Activated CD8-positive, alpha-beta memory T cell treated with anti-CD3 and anti-CD28 coated beads, Interleukin-2, amount 50 U/mL, for 4 hours (primary cell): ENCODE data around the gene ATP7A.

Experiments
- DNase-seq: peaks from one replicate; pipeline ENCODE4 v3.0.0-alpha.2; 2020

The ATP7A gene

DNA sequence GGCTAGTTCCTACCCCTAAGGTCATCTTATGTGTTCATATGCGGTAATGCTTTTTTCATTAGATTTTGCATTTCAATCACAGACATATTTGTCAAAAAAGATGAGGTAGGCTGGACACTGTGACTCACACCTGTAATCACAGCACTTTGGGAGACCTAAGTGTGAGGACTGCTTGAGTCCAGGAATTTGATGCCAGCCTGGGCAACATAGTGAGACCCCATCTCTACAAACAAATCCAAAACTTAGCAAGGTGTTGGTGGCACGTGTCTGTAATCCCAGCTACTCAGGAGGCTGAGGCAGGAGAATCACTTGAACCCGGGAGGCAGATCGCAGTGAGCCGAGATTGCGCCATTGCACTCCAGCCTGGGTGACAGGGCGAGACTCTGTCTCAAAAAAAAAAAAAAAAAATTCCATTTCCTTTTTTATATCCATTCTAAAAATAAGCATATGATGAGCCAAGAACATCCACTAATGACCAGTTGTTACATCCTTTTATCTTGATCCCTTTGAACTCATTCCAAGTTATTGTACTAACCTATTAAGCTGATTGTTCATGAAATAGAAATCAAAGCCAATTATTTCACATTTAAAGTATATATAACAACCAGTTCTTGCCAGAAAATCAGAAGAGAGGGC lies 35.5 kb downstream of the ATP7A start:
- DNase-seq = no peak

DNA sequence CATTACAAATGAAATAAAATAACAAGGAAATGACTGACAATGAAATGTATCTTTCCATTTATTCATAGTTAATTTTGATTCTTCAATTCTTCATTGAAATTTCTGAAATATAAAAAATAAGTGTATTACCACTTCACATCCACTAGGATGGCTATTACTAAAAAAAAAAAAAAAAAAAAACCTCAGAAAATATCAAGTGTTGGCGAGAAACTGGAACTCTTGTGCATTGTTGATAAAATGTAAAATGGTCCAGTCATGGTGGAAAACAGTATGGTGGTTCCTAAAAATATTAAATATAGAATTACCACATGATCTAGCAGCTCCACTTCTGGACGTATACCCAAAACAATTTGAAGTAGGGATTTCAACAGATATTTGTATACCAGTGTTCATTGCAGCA lies 36.1 kb downstream of the ATP7A start:
- no peak for DNase-seq

DNA sequence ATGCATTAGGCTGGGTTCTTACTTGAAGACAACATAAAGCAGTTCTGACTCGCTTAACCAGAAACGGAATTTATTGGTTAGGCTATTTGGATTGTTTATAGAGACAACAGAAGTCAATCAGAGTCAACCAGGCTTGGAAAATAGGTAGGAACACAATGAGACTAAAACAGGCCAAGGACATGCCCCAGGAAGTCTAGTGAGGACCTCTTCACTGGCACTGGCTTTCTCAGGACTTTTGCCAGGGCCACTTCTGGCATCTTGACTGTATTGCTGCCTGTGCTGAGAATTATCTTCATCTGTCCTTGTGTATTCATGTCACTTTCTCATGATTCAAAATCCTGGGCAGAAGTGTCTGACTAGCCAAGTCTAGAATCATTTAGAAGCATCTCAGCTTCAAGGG lies 39.3 kb downstream of the ATP7A start:
- DNase-seq = no peak

DNA sequence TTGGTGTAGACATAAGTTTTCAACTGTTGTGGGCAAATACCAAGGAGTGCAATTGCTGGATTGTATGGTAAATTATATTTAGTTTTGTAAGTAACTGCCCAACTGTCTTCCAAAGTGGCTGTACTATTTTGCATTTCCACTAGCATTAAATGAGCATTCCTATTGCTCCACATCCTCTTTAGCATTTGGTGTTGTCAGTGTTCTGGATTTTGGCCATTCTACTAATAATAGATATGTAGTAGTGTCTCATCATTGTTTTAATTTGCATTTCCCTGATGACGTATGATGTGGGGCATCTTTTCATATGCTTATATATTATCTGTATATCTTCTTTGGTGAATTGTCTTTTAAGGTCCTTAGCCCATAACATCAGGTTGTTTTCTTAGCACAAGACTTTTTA lies 41.7 kb downstream of the ATP7A start:
- DNase-seq = no peak

DNA sequence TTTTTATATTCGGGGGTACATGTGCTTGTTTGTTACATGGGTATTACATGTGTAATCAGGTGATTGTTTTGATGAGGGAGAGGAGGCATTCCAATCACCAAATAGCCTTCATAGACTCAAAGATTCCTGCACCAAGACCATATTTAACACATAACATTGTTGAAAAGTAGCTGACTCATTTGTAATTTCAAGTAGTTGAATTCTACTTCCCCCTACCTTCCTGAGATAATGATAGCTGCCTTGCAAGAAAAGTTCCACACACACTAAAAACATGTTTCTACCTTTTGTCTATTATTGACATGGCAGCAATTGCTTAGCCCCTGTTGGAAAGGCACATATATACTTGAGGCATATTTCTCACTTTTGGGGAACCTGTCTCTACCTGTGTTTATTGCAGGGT lies 42.8 kb downstream of the ATP7A start:
- DNase-seq = no peak

DNA sequence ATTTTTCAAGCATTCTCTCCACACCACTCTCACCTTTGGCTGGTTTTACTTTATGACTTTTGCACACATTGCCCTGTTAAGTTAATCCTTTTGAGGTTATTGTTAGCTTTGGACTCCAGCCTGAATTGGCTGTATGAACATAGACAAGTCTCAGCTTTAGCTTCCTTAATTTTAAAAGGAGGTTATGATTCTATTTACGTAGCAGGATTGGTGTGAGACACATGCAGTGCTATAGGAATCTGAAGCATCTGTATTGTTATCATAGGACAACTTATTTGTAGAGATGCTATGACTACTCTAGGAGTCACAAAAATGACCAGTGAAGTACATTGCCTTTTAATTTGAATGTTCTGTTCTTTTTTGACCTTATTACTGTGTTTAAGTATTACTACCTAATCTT lies 43.2 kb downstream of the ATP7A start:
- no peak for DNase-seq

DNA sequence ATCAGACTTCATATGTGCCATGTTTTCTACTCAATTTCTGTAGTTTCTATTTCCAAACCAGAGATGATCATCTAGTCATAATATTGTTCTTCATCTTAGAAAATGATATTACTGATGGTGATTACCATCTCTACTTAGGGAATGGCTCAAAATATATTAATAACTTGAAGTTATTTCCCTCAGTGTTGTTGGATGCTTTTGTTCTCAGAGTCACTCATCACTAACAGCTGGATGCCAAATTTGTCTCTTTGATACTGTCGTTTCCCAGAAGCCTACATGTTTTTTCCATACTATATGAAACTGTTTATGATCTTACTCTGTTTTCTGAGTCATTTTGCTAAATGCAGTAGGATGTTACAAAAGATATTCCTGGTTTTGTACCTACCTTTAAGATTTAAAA lies 50.1 kb downstream of the ATP7A start:
- DNase-seq = no peak

DNA sequence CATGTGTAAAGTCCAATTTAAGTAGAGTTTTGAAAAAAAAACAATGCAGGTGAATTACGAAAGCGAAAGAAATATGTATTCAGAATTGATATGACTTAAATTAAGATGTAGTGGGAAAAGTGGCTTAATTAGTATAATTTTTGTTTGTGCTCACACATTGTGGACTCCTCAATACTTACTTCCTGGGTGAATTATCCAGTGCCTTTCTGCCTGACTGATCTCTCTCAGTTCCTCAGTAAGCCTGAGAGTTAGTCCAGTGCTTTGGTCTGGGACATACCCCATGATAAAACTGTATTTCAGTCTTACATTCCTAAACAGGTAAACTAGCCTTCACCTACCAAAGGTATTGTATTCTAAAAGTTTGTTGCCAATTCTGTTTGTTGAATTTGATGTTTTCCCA lies 50.6 kb downstream of the ATP7A start:
- DNase-seq = no peak

DNA sequence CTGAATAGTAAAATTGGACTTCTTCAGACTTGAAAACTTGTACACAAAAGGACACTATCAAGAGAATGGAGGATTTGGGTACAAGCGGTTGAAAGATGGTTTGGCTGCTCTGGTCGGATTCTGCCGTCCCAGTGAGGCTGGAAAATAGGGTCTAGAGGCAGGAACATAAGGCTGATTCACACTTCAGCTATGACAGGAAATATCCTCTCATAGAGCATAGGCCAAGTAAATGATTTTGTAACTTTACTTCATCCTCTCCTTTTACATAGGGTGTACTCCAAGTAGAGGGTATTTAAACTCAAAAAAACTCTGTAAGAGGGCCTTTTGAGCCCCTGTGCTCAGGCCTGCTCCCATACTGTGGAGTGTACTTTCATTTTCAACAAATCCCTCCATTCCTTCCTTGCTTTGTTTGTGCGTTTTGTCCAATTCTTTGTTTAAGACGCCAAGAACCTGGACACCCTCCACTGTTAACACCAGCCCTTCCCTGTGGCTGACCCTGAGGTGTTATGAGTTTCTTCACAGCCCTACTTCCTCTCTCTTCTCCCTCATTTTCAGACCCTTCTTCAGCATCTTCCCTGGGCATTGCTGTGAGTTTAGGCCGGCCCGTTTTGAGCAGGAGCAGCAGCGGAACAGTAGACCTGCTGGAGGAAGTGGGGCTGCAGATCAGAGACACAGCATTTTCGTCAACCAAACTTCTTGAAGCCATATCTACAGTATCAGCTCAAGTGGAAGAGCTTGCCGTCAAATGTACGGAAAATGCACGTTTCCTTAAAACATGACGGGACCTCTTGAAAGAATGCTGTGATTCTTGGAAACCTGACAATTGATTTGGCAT lies 51.8 kb downstream of the ATP7A start:
- no peak for DNase-seq

DNA sequence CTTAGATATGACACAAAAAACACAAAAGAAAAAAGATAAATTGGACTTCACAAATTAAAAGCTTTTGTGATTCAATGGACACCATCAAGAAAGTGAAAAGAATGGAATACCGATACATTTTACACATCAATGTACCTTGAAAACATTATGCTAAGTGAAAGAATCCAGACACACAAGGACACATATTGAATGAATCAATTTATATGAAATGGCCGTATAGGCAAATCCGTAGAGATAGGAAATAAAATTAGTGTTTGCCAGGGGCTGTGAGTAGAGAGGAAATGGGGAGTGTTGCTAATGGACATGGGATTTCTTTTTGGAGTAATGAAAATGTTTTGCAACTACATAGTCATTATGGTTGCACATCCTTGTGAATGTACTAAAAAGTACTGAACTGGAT lies 55.9 kb downstream of the ATP7A start:
- DNase-seq = no peak

DNA sequence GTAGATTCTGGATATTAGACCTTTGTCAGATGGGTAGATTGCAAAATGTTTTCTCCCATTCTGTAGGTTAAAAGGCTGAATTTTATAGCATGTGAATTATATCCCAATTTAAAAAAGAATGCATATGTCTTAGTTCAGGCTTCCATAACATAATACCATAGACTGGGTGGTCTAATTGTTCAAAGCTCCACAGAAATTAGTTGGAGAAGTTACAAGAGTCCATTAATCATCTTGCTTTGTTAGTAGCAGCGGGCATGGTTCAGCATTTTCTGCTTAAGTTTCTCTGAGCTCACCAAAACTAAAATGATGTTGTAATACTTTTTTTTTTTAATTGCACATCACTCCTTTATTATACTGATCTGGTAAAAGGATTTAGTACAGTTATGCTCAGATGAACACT lies 57.1 kb downstream of the ATP7A start:
- no peak for DNase-seq

DNA sequence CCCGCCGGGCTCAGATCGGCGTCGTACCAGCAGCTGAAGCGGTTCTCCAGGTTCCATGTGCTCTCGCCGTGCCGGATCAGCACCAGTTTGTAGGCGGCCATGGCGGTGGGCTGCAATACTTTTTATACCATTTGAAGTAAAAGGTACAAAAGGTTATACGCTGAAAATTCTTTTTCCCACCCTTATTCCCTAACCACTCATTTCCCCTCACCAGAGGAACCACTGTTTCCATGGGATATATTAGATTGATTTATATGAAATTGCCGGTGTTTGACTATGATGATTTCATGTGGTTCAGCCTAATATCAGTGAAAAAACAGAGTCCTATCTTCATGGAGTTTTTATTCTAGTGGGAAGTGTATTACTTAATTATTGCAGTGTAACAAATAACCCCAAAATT lies 59.0 kb downstream of the ATP7A start, which contains the start of gene PGAM4:
PGAM4 (minus strand) TSS at position 101 of the 400 bp plus-strand sequence; CDS start at position 101, 0 bp downstream.
- DNase-seq = no peak

DNA sequence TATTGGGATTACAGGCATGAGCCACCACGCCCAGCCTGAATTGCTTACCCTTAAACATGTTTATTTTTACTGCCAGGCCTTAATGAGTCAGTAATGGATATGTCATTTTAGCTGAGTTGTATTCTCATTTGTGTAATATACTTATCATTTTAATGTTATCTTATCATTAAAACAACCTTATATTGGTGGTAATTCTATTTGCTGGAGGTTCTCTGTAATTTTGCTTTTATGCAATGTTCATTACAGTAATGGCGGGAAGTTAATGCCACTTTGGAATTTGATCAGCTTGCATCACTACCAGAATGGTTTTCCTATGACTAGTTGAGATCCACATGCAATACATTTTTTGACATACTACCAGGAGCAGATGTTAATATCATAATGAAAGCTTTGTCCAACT lies 65.3 kb downstream of the ATP7A start:
- no peak for DNase-seq

DNA sequence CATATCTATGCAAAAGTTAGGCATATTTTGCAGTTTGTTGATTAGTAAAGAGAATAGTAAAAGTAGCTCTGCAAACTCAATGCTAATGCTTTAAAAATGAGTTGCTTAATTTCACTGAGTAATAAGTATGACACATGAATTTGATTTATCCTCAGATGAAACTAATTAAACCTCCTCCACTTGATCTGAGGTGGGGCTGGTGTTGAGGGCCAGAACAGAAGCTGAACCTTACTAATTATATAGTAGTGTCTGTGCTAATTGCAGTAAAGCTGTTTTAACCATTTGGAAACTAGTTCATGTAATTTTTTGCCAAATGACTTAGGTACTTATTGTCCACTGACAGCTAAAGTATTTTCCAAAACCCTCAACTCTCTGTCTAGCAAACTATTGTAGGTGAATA lies 66.6 kb downstream of the ATP7A start:
- no peak for DNase-seq

DNA sequence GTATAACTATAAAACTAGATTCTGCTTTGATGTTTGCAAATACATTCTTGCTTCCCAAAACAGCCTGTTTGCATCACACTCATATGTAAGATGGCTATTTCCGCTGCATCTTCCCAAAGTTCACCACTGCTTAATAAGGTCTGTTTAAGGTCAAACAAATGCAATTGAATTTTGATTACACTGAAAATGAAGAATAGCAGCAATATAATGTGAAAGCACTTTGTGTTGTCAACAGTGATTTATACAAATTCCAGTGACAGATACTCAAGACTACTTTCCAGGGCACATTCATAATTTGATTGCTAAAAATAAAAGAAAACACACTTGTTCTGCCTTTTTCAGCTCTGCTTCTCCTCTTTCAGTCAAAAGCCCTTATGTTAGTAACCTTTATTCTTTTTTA lies 67.0 kb downstream of the ATP7A start:
- no peak for DNase-seq

DNA sequence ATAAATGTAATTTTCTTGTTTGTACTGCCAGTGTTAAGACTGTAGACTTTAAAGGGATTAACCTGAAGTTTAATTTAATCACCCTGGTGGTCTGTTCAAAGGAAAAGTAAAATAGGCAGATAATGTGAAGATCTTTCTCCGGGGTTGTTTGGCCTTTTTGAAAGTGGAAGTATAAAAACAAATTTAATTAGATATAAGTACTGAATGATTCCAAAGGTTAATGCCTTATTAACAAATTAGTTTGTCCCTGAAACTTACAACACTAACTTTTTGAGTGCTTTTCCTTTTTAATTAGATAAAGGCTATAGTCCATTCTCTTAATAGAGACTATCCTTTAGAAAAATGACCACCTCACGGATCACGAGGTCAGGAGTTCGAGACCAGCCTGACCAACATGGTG lies 69.4 kb downstream of the ATP7A start:
- DNase-seq = no peak

DNA sequence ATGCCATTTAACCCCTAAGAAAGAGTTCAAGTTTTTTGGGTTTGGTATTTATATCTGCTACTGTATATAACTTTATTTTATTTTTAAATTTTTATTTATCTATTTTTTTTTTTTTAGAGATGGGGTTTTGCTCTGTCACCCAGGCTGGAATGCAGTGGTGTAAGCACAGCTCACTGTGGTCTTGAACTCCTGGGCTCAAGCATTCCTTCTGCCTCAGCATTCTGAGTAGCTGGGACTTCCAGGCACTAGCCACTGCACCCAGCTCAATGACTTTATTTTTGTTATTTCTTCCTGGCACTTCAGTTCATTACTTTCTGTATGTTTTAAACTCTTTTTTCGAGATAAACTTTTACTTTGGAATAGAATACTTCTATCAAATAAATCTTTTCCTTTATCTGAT lies 101.4 kb downstream of the ATP7A start:
- DNase-seq = no peak

DNA sequence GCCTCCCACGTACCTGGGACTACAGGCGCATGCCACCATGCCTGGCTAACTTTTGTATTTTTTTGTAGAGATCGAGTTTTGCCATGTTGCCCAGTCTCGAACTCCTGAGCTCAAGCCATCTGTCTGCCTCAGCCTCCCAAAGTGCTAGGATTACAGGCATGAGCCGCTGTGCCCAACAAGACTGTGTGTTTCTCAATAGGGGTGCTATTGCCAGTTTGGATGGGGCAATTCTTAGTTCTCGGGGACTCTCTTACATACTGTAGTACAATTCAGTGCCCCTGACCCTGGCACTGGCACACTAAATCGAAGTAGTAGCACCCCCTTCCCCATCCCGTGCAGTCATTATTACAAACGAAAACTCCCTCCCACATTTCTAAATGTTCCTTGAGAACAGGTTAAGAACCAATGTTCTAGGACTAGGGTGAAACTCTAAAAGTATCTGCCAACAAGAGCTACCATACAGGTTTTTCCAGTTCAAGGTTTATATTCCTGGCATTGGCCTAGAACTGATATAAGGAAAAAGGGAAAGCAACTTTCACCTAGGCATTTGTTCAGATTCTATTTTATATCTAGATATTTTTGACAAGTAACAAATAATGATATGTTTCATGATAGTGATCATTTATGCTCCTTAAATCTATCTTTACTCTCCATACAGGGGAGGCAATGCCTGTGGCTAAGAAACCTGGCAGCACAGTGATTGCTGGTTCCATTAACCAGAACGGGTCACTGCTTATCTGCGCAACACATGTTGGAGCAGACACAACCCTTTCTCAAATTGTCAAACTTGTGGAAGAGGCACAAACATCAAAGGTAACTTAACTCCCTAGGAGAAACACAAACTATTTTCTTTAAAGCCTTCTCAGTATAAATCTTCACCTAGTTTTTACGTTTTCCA lies 109.3 kb downstream of the ATP7A start:
- no peak for DNase-seq

DNA sequence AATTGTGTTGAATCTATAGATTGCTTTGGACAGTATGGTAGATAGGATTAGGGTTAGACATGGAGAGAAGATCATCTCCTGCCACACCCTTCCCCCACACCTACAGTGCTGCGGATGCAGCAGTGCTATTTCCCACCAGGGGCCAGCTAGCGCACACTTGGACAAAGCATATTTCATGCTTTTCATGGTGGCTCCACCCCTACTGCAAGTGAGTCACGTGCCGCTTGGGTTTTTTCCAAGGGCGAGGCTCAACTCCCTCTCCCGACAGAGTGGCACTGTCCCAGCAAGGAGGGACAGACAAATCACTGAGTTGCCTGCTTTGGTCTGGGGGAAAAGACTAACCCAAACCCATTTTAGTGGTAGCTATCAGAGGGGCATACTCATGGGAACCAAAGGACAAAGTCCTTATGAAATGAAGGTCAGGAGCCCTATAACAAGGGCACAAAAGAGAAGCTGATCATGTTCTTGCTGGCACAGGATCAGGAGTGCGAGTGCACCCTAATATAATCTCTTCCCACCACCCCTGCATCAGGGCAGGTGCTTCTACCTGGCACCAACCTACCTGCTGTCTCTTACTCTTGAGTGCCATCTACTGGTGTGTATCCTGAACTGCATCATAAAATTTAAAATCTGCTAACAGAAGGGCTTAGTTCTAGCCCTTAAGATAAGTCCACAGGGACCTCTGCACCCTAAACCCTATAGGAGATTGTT lies 114.0 kb downstream of the ATP7A start:
- DNase-seq = no peak

DNA sequence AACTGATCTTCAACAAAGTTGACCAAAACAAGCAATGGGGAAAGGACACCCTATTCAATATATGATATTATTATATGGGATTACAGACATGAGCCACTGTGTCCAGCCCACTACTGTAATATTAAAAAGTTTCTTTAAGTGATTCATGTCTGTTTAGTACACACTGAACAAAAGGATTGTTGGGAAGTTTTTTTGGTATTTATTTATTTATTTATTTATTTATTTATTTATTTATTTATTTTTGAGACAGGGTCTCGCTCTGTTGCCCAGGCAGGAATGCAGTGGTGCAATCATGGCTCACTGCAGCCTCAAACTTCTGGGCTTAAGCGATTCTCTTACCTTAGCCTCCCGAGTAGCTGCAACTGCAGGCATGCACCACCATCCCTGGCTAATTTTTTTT lies 117.3 kb downstream of the ATP7A start:
- no peak for DNase-seq

DNA sequence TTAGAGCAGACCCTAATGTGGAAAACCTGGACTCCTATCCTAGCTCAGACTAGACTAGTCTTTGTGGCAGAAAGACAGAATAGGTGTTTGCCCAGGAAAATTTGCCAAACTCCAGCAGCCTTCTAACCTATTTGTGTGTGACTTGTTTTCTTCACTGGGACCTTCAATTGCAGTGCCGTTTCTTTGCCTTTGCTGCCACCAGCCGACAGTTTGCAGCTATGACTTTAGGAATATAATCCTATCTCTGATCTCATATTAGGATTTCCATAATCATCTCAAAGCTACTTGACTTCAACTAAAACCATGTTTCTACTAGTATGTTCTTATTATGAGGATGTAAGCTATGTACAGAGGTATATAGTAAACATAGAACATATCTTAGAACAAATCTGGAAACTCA lies 119.2 kb downstream of the ATP7A start:
- no peak for DNase-seq

DNA sequence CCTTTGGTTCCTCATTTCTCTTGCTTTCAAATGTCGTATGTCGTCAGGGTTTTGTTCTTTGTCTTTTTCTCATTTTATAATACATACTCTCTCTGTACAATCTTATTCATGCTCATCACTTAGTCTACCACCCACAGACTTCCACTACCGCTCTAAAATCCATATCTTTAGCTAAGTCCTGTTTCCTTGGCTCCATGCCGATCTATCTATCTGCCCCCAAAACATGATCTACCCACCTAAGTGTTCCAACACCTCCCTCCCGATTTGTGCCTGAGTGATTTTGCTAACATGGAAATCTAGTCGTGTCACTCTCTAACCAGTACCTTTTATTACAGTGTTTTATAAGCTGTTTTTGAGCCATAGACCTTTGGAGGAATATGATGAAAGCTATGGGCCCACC lies 124.6 kb downstream of the ATP7A start:
- DNase-seq = no peak

DNA sequence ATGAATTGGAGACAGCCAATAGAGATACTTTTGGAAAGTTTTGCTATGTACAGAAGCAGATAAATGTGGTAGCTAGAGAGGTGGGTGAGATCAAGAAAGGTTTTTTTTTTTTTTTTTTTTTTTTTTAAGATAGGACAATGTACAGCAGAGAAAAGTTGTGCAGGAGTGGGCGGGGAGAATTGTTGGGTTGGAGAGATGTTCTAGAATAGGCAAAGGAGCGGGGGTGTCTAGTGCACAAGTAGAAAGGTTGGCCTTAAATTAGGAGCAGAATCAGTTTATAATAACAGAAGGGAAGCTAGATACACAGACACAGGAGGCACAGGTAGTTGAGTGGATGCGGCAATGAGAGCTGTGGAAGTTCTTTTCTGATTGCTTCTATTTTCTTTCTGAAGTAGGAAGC lies 127.4 kb downstream of the ATP7A start:
- no peak for DNase-seq
